Middle frontal gyrus (tissue), 1 donor: ENCODE measurements around the gene MCF2L.
"Not testable (repeated sequence)": the region's sequence is repeated elsewhere in the genome, so short reads cannot be mapped to it uniquely, and the experiment has no call there.

Experiments
- DNase-seq: peaks from one replicate; pipeline ENCODE4 v3.0.0-alpha.2; 2015; ENCODE audit warnings: low spot score; ENCODE audit errors: extremely low spot score

The MCF2L gene

GRCh38 chr13:112968910-112969691 is at the start of gene MCF2L:
Gene MCF2L (plus strand): TSS chr13:112969214. CDS start chr13:112969380, 166 bp downstream.
- DNase-seq: no peak

- DNase-seq: no peak
These were observed 45.1 kb upstream of the MCF2L start for GRCh38 chr13:112923962-112924361.

- DNase-seq: no peak
These were observed 44.6 kb upstream of the MCF2L start for GRCh38 chr13:112924365-112924764.

- no peak for DNase-seq
These were observed 43.0 kb upstream of the MCF2L start for GRCh38 chr13:112926003-112926402.

DNA sequence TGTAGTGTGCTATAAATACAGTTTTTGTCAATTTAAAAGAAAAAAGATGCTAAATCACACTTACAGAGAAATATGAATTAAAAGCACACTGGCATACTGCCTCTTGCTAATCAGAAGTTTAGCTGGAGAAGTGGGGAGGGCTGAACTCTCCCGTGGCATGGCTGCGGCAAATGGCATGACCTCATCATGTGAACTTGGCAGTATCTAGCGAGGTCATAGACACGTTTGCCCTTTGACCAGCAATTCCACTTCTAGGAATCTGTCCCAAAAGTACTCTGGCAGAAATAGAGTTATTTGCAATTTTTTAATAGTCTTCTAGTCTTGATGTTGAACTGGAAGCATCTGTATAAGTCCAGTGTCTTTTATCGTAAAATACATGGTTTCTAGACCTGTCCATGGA is 42.0 kb upstream of the MCF2L start:
- DNase-seq: no peak

DNA sequence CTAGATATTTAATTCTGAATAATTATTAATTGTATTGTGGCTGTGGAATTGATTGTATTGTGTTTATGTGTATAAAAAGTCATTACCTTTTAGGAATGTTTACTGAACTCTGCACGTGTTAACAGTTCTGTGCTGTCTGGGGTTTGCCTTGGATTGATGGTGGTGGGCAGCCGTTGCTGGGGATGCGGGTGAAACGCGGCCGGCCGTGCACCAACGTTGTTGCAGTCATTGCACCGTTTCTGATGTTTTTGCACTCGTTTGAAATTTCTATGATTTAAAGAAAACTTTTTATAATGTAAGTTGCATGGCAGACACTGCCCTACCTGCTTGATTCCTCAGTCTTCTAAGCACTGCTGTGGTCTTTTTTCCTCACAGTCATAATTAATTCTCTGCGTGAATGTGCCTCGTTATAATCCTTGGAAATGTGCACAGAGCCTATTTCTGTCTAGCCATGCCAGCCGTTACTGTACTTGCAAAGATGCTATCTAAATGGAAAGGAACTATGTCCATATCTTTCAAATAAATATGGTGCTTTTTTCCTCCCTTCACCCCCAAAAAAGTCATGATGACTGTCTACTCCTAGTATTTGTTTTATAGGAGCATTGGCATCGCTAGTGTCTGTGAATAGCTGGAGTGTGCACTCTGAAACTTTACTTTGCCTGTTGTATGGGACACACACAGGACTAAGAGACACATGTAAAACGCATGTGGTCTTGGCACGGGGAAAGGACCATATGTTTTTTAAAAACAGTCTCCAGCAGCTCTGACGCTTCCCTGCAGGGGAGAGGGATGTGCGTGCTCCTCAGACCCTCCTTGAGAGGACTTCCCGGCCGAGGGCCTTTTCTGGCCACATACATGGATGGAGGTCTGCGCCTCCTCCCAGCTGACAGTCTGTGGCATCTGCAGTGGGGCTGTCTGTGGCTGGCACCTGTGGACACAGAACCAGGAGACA is 40.7 kb upstream of the MCF2L start:
- no peak for DNase-seq

- no peak for DNase-seq
These were observed 39.8 kb upstream of the MCF2L start for GRCh38 chr13:112928972-112929782.

GRCh38 chr13:112929783-112930055 is 39.3 kb upstream of the MCF2L start:
- no peak for DNase-seq

GRCh38 chr13:112930192-112930591 is 38.8 kb upstream of the MCF2L start:
- DNase-seq: no peak

DNA sequence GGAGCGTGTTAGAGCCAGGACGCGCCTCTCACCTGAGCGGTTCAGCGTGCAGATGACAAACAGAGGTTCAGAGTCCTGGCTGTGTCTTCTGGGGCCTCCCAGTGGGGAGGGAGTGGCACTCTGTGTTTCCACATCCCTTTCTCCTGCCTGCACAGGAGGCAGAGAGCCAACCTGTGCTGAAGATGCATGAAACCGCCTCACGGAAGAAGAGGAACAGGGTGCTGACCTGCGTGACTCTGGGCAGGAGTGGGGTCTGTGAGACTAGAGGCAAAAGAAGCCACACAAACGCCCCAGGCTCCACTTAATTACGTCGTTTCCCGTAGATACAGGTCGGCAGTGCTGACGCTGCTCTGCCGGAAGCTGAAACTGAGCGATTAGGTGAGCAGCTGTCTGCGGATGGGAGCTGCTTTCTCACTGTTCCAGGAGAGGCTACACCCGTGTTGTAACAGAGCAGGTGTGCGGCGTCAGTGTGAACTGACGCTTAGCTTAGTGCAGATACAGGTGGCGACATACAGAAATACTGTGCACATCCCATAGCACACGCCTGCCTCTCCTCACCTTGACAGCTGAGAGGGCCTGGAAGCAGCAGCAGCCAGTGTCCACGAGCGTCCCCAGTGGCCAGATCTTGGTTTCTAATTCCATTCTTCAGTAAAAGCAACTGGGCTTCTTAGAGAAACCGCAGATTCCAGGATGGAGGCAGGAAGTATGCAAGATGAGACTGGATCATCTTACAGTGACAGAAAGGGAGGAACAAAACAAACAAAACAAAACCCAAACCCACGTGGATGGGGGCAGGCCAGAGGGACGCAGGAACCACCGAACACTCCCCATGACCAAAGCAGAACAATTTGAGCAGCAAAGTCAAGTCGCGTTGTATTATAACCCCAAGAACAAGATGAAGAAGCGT is 37.7 kb upstream of the MCF2L start:
- DNase-seq: no peak

GRCh38 chr13:112932971-112933370 is 36.0 kb upstream of the MCF2L start:
- DNase-seq: no peak

DNA sequence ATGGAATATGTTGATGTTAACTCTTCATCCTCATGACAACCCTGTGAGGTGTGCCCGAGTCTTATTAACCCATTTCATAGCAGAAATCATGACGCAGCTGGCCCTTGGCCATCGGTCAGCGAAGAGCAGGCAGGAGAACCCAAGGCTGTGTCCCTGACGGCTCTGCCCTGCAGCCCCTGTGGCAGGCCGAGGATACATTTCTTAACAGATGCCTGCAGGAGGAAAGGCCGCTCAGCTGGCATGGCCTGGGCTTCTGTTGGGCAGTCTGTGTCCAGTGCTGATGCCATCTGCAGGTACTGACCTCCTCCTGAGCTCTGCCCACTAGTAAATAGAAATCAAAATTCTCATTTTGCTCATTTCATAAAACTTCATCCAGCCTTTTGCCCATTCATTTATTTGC is 35.4 kb upstream of the MCF2L start:
- DNase-seq: no peak

DNA sequence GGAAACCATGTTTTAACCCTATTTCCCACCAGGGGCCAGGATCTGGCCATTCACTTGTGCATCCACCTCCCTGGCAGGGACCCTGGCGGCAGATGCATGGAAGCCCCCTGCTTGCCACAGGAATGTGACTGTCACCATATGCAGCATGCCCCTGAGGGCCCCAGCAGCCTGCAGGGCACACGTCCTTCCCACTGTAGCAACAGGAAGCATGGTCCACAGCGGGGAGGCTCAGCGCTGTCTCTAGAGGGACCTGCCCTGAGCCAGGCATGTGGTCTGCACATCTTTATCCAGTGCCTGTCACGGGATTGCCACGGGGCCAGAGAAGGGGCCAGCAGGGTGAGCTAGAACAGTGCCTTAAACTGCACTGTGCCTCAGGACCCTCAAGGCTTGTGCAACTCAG is 34.9 kb upstream of the MCF2L start:
- no peak for DNase-seq

- no peak for DNase-seq
These were observed 30.3 kb upstream of the MCF2L start for GRCh38 chr13:112938680-112939079.

- peak; percentile 23 for DNase-seq
These were observed 28.8 kb upstream of the MCF2L start for GRCh38 chr13:112940236-112940635.

DNA sequence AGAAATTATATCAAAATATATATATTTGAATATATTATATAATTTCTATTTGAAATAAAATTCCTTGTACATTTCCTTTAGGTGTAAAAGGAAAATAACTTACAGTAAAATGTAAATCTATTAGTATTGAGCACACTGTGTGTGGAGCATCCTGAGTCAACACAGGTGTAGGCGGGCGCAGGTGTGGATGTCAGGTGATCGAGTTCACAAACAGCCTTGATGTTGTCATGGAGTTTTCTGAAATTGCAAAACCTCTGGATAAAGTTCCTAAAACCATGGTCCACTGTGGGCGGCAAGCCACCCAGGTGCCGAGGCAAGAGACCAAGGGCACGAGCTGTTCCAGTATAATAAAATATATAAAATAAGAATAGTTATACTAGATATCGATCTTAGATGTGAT is 27.7 kb upstream of the MCF2L start:
- no peak for DNase-seq

DNA sequence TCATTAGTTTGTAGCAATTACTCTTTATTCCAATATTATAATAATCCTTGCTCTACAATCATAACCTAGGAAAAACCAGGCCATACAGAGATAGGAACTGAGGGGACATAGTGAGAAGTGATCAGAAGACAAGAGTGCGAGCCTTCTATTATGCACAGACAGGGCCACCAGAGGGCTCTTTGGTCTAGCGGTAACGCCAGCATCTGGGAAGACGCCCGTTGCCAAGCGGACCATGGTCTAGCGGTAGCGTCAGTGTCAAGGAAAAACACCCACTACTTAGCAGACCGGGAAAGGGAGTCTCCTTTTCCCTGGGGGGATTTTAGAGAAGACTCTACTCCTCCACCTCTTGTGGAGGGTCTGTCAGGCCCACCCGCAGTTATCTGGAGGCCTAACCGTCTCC is 27.2 kb upstream of the MCF2L start:
- DNase-seq: not testable (repeated sequence)

GRCh38 chr13:112942689-112943308 is 26.2 kb upstream of the MCF2L start:
- peak; percentile 93 for DNase-seq

DNA sequence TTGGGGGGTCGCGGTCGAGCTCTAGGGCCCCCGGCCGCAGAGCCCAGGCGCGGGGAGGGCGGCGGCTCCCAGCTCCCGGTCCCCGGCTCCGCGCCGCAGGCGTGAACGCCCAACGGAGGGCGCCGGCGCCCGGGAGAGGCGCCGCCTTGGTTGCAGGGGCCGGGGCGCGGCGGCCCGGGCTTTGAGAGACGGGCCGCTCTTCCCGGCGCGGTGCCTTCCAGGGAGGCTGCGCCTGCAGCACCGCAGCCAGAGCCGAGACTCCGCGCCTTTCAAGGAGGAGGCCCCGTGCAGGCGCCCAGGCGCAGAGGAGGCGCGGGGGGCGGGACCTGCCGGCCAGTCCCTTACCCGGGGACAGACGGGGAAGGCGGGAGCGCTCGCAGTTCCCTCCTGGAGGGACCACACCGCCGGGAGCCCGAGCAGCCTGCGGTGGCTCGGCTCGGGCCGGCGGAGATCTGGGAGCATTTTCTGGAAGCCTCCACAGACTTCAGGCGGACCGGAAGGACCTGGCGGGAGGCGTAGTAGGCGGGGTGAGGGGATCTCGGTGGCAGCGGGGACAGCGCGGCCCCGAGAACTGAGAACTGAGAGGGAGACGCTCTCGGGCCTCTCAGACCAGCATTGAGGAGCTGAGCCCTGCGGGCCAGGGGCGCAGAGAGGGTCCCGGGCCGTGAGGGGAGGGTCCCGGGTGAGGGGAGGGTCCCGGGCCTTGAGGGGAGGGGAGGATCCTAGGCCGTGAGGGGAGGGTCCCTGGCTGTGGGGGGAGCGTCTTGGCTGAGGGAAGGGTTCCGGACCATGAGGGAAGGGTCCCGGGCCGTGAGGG is 25.5 kb upstream of the MCF2L start:
- DNase-seq: no peak
